H1 (cell line): ENCODE results near the gene TMEM135. TPM values are rescaled to one million over a fixed set of nuclear protein-coding genes. Genes with fewer than 3 reads are reported as not detected.

Experiments used
- CTCF ChIA-PET: fragments of 300-600 bp; sonication (Branson Sonifier 250); formaldehyde crosslinking; loops from one replicate; lab custom pipeline; 2021; ENCODE audit not compliant: partially characterized antibody; lab: Charles Lee
- POLR2A ChIA-PET: fragments of 300-600 bp; sonication (Branson Sonifier 250); formaldehyde crosslinking; loops from one replicate; lab custom pipeline; 2021; ENCODE audit warnings: inconsistent platforms; ENCODE audit not compliant: partially characterized antibody; lab: Charles Lee
- DNase-seq, 2 experiments: peaks; one replicate each; pipeline versions ENCODE4 v3.0.0 to v3.0.0-alpha.2; 2010 to 2022; ENCODE audit warnings: low spot score in 2 of 2, low read depth in 1 of 2, mixed read lengths in 1 of 2
- FAIRE-seq: peaks from 2 replicates; lab custom pipeline; 2011; peaks lifted over from hg19 to GRCh38; lab: Jason Lieb, UNC
- H2AFZ ChIP-seq: 2 replicates; pipeline ENCODE4 v1.8.1; 2012; ENCODE audit warnings: low read length, inconsistent platforms
- H2AK5ac ChIP-seq: 2 replicates; pipeline ENCODE4 v1.6.1; 2013; ENCODE audit warnings: low read depth, low read length
- H2BK120ac ChIP-seq: replicated peaks from 2 replicates; pipeline ENCODE3; 2013; ENCODE audit warnings: low read depth, low read length, inconsistent platforms
- H2BK12ac ChIP-seq: 2 replicates; pipeline ENCODE4 v1.6.1; 2013; ENCODE audit warnings: low read depth, low read length
- H2BK15ac ChIP-seq: 2 replicates; pipeline ENCODE4 v1.6.1; 2013; ENCODE audit warnings: low read length
- H2BK20ac ChIP-seq: 2 replicates; pipeline ENCODE4 v1.6.1; 2013; ENCODE audit warnings: low read length
- H2BK5ac ChIP-seq: 2 replicates; pipeline ENCODE4 v1.6.1; 2013; ENCODE audit warnings: low read depth, low read length
- H3K14ac ChIP-seq: 2 replicates; pipeline ENCODE4 v1.6.1; 2013; ENCODE audit warnings: inconsistent platforms; ENCODE audit not compliant: insufficient read length
- H3K18ac ChIP-seq: 2 replicates; pipeline ENCODE4 v1.6.1; 2013; ENCODE audit warnings: low read length; ENCODE audit errors: extremely low read depth
- H3K23ac ChIP-seq: 2 replicates; pipeline ENCODE4 v1.6.1; 2013; ENCODE audit warnings: inconsistent platforms; ENCODE audit not compliant: insufficient read length
- H3K23me2 ChIP-seq: 2 replicates; pipeline ENCODE4 v1.6.1; 2013; ENCODE audit warnings: low read depth, low read length
- H3K27ac ChIP-seq: 2 replicates; pipeline ENCODE4 v1.6.1; 2011; ENCODE audit warnings: low read depth, low read length, inconsistent platforms
- H3K27me3 ChIP-seq, 4 experiments: replicated peaks in 1 of 4; 1 replicate in 1 of 4; 2 replicates in 3 of 4; pipeline versions ENCODE4 v1.6.1 to v1.8.1; 2011 to 2013; ENCODE audit warnings: low read length in 3 of 4, mild to moderate bottlenecking in 3 of 4, inconsistent platforms in 2 of 4, mixed read lengths in 2 of 4, moderate library complexity in 1 of 4; ENCODE audit not compliant: control insufficient read depth in 3 of 4, insufficient read depth in 3 of 4; ENCODE audit errors: extremely low read depth in 1 of 4
- H3K36me3 ChIP-seq, 4 experiments: 2 replicates each; pipeline versions ENCODE4 v1.6.1 to v1.8.1; 2011 to 2013; ENCODE audit warnings: mild to moderate bottlenecking in 4 of 4, low read length in 3 of 4, moderate library complexity in 2 of 4, control low read depth in 1 of 4, inconsistent platforms in 1 of 4; ENCODE audit not compliant: insufficient read depth in 4 of 4, control insufficient read depth in 2 of 4
- H3K4ac ChIP-seq: replicated peaks from 2 replicates; pipeline ENCODE3; 2013; ENCODE audit warnings: low read length, low read depth, mixed read lengths, inconsistent platforms; ENCODE audit not compliant: insufficient read length
- H3K4me1 ChIP-seq, 4 experiments: replicated peaks in 1 of 4; 1 replicate in 1 of 4; 2 replicates in 3 of 4; pipeline versions ENCODE4 v1.6.1 to v1.8.1; 2011 to 2013; ENCODE audit warnings: low read length in 3 of 4, inconsistent platforms in 2 of 4, mixed read lengths in 1 of 4; ENCODE audit not compliant: insufficient read depth in 4 of 4, control insufficient read depth in 3 of 4
- H3K4me2 ChIP-seq, 2 experiments: 2 replicates each; pipeline versions ENCODE4 v1.6.1 to v1.8.1; 2011 to 2013; ENCODE audit warnings: low read depth in 2 of 2, low read length in 2 of 2, control low read depth in 1 of 2, inconsistent platforms in 1 of 2, mild to moderate bottlenecking in 1 of 2; ENCODE audit not compliant: insufficient read depth in 1 of 2
- H3K4me3 ChIP-seq, 4 experiments: fragments of 200-600, 300-600 bp in 1 of 4; sonication (generic), shearing (Covaris generic), sonication (Bioruptor Twin) in 1 of 4; 2 replicates each; pipeline versions ENCODE4 v1.5.1 to v1.8.1; 2011 to 2016; ENCODE audit warnings: low read length in 4 of 4, low read depth in 3 of 4, control low read depth in 2 of 4, inconsistent platforms in 2 of 4, mild to moderate bottlenecking in 2 of 4, mixed read lengths in 1 of 4, moderate library complexity in 1 of 4; ENCODE audit not compliant: insufficient read depth in 2 of 4; ENCODE audit errors: extremely low read depth in 1 of 4
- H3K56ac ChIP-seq: replicated peaks from 2 replicates; pipeline ENCODE3; 2013; ENCODE audit warnings: low read depth, mild to moderate bottlenecking, mixed read lengths, low read length, inconsistent platforms; ENCODE audit not compliant: insufficient read length
- H3K79me1 ChIP-seq: 2 replicates; pipeline ENCODE4 v1.6.1; 2013; ENCODE audit warnings: low read depth, low read length, control low read depth
- H3K79me2 ChIP-seq, 2 experiments: 2 replicates each; pipeline versions ENCODE4 v1.6.1 to v1.8.1; 2012 to 2013; ENCODE audit warnings: low read length in 2 of 2, mild to moderate bottlenecking in 2 of 2, inconsistent platforms in 1 of 2; ENCODE audit not compliant: insufficient read depth in 2 of 2, control insufficient read depth in 1 of 2
- H3K9ac ChIP-seq, 4 experiments: replicated peaks in 1 of 4; 1 replicate in 1 of 4; 2 replicates in 3 of 4; pipeline versions ENCODE4 v1.6.1 to v1.8.1; 2011 to 2013; ENCODE audit warnings: low read depth in 3 of 4, low read length in 3 of 4, control low read depth in 2 of 4, mild to moderate bottlenecking in 2 of 4, moderate library complexity in 2 of 4, inconsistent platforms in 1 of 4; ENCODE audit errors: extremely low read depth in 1 of 4
- H3K9me3 ChIP-seq, 2 experiments: 2 replicates each; pipeline versions ENCODE4 v1.6.1 to v1.8.1; 2012 to 2013; ENCODE audit warnings: mild to moderate bottlenecking in 2 of 2, moderate library complexity in 2 of 2, control low read depth in 1 of 2, inconsistent platforms in 1 of 2, low read depth in 1 of 2, low read length in 1 of 2, mixed read lengths in 1 of 2; ENCODE audit not compliant: insufficient read depth in 2 of 2
- H4K20me1 ChIP-seq, 2 experiments: replicated peaks in 1 of 2; 2 replicates each; pipeline versions ENCODE3 to v1.8.1; 2011 to 2013; ENCODE audit warnings: inconsistent platforms in 2 of 2, low read length in 2 of 2, mild to moderate bottlenecking in 1 of 2; ENCODE audit not compliant: insufficient read depth in 2 of 2, control insufficient read depth in 1 of 2
- H4K5ac ChIP-seq: 2 replicates; pipeline ENCODE4 v1.6.1; 2013; ENCODE audit warnings: low read length, low read depth, mixed read lengths, inconsistent platforms; ENCODE audit not compliant: insufficient read length
- H4K8ac ChIP-seq: 2 replicates; pipeline ENCODE4 v1.8.0; 2013; ENCODE audit warnings: mild to moderate bottlenecking, moderate library complexity, low read length, inconsistent platforms; ENCODE audit not compliant: insufficient read depth; ENCODE audit errors: extremely low read depth
- H4K91ac ChIP-seq: replicated peaks from 2 replicates; pipeline ENCODE3; 2013; ENCODE audit warnings: low read length, mixed read lengths, inconsistent platforms; ENCODE audit not compliant: insufficient read length
- EZH2 ChIP-seq: fragments of 200-600 bp; sonication (generic); IDR thresholded peaks from 2 replicates; pipeline ENCODE4 v1.7.1; 2012; ENCODE audit warnings: low read depth, mild to moderate bottlenecking, moderate library complexity, low read length, inconsistent platforms; ENCODE audit not compliant: severe bottlenecking
- FOSL1 ChIP-seq: IDR thresholded peaks from 2 replicates; pipeline ENCODE4 v1.6.1; 2011; ENCODE audit warnings: mild to moderate bottlenecking, low read depth, low read length, moderate library complexity; ENCODE audit not compliant: insufficient read depth
- MAFK ChIP-seq: IDR thresholded peaks from 2 replicates; pipeline ENCODE4 v1.6.1; 2012; ENCODE audit warnings: low read depth, mild to moderate bottlenecking, improper control_type of control experiment, low read length
- SUZ12 ChIP-seq: fragments of 200-600 bp; sonication (generic); IDR thresholded peaks from 2 replicates; pipeline ENCODE4 v1.6.1; 2012; ENCODE audit warnings: mild to moderate bottlenecking, inconsistent platforms, low read length, moderate library complexity, mixed read lengths
- TAF7 ChIP-seq: optimal IDR thresholded peaks from 2 replicates; pipeline ENCODE3; 2011; ENCODE audit warnings: low read depth, mild to moderate bottlenecking, inconsistent platforms, low read length, moderate library complexity, borderline replicate concordance
- WGBS, 2 experiments: shearing (Covaris generic) in 1 of 2; methylation state at CpG; one replicate each; pipeline versions ENCODE4 v1.1.6 to v1.1.7; 2013 to 2015; ENCODE audit warnings: low lambda C conversion rate in 2 of 2, mixed read lengths in 2 of 2, inconsistent platforms in 1 of 2, low coverage in 1 of 2, missing lambda C conversion rate in 1 of 2; ENCODE audit not compliant: insufficient replicate concordance in 2 of 2, insufficient coverage in 1 of 2, insufficient read length in 1 of 2; ENCODE audit errors: extremely low coverage in 1 of 2, missing lambda C conversion rate in 1 of 2; 5-methylcytosine and 5-hydroxymethylcytosine counted together
- polyA plus RNA-seq, 7 experiments: library from polyadenylated mRNA; depleted of rRNA in 3 of 7; stranded (reverse) in 5 of 7; unstranded in 2 of 7; fragments of >200 nt in 5 of 7; fragments of 200-250 nt in 2 of 7; gene quantifications; 1 replicate in 5 of 7; 2 replicates in 1 of 7; 4 replicates in 1 of 7; pipeline versions ENCODE4 v1.2.1 to v1.2.3, GENCODE V29; 2011 to 2013; ENCODE audit warnings: missing spikeins in 2 of 7, mixed read lengths in 2 of 7
- total RNA-seq: library from RNA; stranded (reverse); fragmentation: NEBNext Ultra II Directional; extraction: Animal tissue kit (Norgen Biotek cat#: 25700); gene quantifications from 2 replicates; pipeline ENCODE4 v1.2.1, GENCODE V29; 2021

TMEM135 gene
- total and polyA plus RNA-seq, 2 of the 8 experiments (the other 6 are each of a cell fraction or from before 2014, with no cell fraction given), result 9.3 to 31.3 TPM

GRCh38 chr11:87101956-87102580 is 64.3 kb downstream of the TMEM135 start:
- H3K4me1 ChIP-seq, result no peaks in the 10 kb centered on the region
- no peak overlapping the region for H4K8ac ChIP-seq
- H3K36me3 ChIP-seq, result peaks cover 0 to 3% (median 0%) of the 10 kb centered on the region in 4 experiments; a peak in 2 of 8 replicates
- peaks cover 0 to 3% of the 10 kb centered on the region in 2 experiments; a peak in 1 of 4 replicates for H3K79me2 ChIP-seq
- no peak overlapping the region for H3K4me2 ChIP-seq
- no peak overlapping the region for H2AFZ ChIP-seq
- H3K9ac ChIP-seq, result no peak overlapping the region
- no peak overlapping the region for H3K23ac ChIP-seq
- no peaks in the 10 kb centered on the region for H3K23me2 ChIP-seq
- H3K4ac ChIP-seq, result no peak overlapping the region
- H2BK20ac ChIP-seq, result no peak overlapping the region
- no peak for DNase-seq
- no peak for FAIRE-seq
- no peak overlapping the region for H4K5ac ChIP-seq
- no peak overlapping the region for H2BK120ac ChIP-seq
- H3K79me1 ChIP-seq, result 0 out of 2 replicates have a peak, but pooled peaks cover 3% of the 10 kb centered on the region
- no peak overlapping the region for H2BK5ac ChIP-seq
- ChIA-PET POLR2A (no interaction called here), CTCF (no interaction called here)
- H2BK12ac ChIP-seq, result no peak overlapping the region
- H4K91ac ChIP-seq, result no peak overlapping the region
- 88% methylated on average over 2 of the region's 4 CpGs; no CpG with 5 or more reads in 1 of the 2 experiments for WGBS, 2 experiments
- H3K27ac ChIP-seq, result no peak overlapping the region
- no peak for TF ChIP-seq EZH2
- no peak for TF ChIP-seq FOSL1
- no peak for TF ChIP-seq MAFK
- no peak for TF ChIP-seq TAF7
- no peak for TF ChIP-seq SUZ12
- H4K20me1 ChIP-seq, result no peaks in the 10 kb centered on the region
- no peaks in the 10 kb centered on the region for H3K27me3 ChIP-seq
- H3K56ac ChIP-seq, result no peak overlapping the region
- no peak overlapping the region for H3K14ac ChIP-seq
- no peak overlapping the region for H2AK5ac ChIP-seq
- no peak overlapping the region for H3K4me3 ChIP-seq
- H2BK15ac ChIP-seq, result no peak overlapping the region
- H3K18ac ChIP-seq, result no peak overlapping the region
- no peaks in the 10 kb centered on the region; a peak in 1 of 4 replicates for H3K9me3 ChIP-seq
